SK-N-SH (cell line): Measurements from ENCODE around the gene PNPLA1.

Experiments used
- FOXM1 ChIP-seq: IDR thresholded peaks from 2 replicates; pipeline ENCODE4 v1.4.0; 2012; ENCODE audit warnings: low read depth, mild to moderate bottlenecking
- IRF3 ChIP-seq: fragments of 150-350 bp; IDR thresholded peaks from 2 replicates; pipeline ENCODE4 v1.6.1; 2016; ENCODE audit warnings: mild to moderate bottlenecking, low read depth, low read length
- NRF1 ChIP-seq: IDR thresholded peaks from 2 replicates; pipeline ENCODE4 v1.6.1; 2012; ENCODE audit warnings: low read depth, mild to moderate bottlenecking, low read length
- POLR2AphosphoS5 ChIP-seq: IDR thresholded peaks from 2 replicates; pipeline ENCODE4 v1.6.1; 2012; ENCODE audit warnings: low read depth, low read length
- TAF1 ChIP-seq: IDR thresholded peaks from 2 replicates; pipeline ENCODE4 v1.6.1; 2012; ENCODE audit warnings: low read depth, mild to moderate bottlenecking, low read length, moderate library complexity, borderline replicate concordance
- TCF12 ChIP-seq: IDR thresholded peaks from 2 replicates; pipeline ENCODE4 v1.4.0; 2012
- TEAD4 ChIP-seq: IDR thresholded peaks from 2 replicates; pipeline ENCODE4 v1.4.0; 2012; ENCODE audit warnings: mild to moderate bottlenecking, borderline replicate concordance; ENCODE audit not compliant: insufficient read depth
- USF2 ChIP-seq: fragments of 150-350 bp; IDR thresholded peaks from 2 replicates; pipeline ENCODE4 v1.6.1; 2017; ENCODE audit warnings: antibody characterized with exemption, low read length, low read depth, borderline replicate concordance
- TF ChIP-seq, protein P1 (sequence below): fragments of 200-600 bp; sonication (generic); IDR thresholded peaks from 2 replicates; pipeline ENCODE4 v1.6.1; 2017; ENCODE audit warnings: antibody characterized with exemption, mild to moderate bottlenecking, moderate library complexity
- TF ChIP-seq, protein P2 (sequence below): IDR thresholded peaks from 2 replicates; pipeline ENCODE4 v1.4.0; 2012; ENCODE audit warnings: low read depth

DNA sequence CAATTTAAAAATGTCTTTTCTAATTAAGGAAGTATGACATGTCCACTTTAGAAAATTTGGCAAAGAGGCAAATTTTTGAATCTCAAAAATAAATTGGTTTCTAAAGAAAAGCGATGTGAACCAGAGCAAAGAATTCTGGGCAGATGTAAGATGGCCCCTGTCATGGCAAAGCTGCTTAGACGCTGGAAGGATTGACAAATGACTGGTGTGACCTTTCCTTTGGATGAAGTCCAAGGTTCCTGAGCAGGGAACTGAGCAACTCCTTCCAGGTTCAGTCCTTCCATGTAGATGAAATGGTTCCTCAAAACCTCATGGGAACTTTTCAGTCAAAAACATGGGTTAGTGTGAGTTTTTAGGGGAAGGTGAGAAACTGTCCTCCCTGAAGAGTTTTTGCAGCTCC, 48.2 kb upstream of the PNPLA1 start:
- TF ChIP-seq FOXM1 (no peak), TCF12 (no peak), NRF1 (no peak), USF2 (no peak), TEAD4 (no peak), IRF3 (no peak), TAF1 (no peak), POLR2AphosphoS5 (no peak)
- TF ChIP-seq, protein P1, sequence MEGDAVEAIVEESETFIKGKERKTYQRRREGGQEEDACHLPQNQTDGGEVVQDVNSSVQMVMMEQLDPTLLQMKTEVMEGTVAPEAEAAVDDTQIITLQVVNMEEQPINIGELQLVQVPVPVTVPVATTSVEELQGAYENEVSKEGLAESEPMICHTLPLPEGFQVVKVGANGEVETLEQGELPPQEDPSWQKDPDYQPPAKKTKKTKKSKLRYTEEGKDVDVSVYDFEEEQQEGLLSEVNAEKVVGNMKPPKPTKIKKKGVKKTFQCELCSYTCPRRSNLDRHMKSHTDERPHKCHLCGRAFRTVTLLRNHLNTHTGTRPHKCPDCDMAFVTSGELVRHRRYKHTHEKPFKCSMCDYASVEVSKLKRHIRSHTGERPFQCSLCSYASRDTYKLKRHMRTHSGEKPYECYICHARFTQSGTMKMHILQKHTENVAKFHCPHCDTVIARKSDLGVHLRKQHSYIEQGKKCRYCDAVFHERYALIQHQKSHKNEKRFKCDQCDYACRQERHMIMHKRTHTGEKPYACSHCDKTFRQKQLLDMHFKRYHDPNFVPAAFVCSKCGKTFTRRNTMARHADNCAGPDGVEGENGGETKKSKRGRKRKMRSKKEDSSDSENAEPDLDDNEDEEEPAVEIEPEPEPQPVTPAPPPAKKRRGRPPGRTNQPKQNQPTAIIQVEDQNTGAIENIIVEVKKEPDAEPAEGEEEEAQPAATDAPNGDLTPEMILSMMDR, result no peak
- TF ChIP-seq, protein P2, sequence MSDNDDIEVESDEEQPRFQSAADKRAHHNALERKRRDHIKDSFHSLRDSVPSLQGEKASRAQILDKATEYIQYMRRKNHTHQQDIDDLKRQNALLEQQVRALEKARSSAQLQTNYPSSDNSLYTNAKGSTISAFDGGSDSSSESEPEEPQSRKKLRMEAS, result no peak
